HepG2 (cell line): Measurements from ENCODE around the gene PSMD5. TPM values are rescaled to one million over a fixed set of nuclear protein-coding genes. Genes with fewer than 3 reads are reported as not detected.

Experiments used
- ATRX ChIP-seq: sonication (generic); formaldehyde crosslinking; IDR thresholded peaks from 2 replicates; pipeline ENCODE4 v1.4.0; 2020; ENCODE audit warnings: missing genetic modification reagents, borderline replicate concordance
- CHCHD3 ChIP-seq: sonication (generic); formaldehyde crosslinking; IDR thresholded peaks from 2 replicates; pipeline ENCODE4 v1.8.0; 2022; ENCODE audit warnings: mild to moderate bottlenecking, missing genetic modification reagents, moderate library complexity
- CSRNP2 ChIP-seq: sonication (generic); formaldehyde crosslinking; conservative IDR thresholded peaks from 2 replicates; pipeline ENCODE4 v1.8.0; 2022; ENCODE audit warnings: low read depth, missing genetic modification reagents
- FOXA3 ChIP-seq: IDR thresholded peaks from 2 replicates; pipeline ENCODE4 v1.6.1; 2016; ENCODE audit warnings: missing genetic modification reagents, missing compliant biosample characterization
- GABPB1 ChIP-seq: IDR thresholded peaks from 2 replicates; pipeline ENCODE4 v1.6.1; 2016; ENCODE audit warnings: mild to moderate bottlenecking, missing genetic modification reagents, moderate library complexity, missing compliant biosample characterization
- HMGXB3 ChIP-seq: sonication (generic); formaldehyde crosslinking; IDR thresholded peaks from 2 replicates; pipeline ENCODE4 v1.4.0; 2020; ENCODE audit warnings: missing genetic modification reagents, borderline replicate concordance
- HOXA3 ChIP-seq: sonication (generic); formaldehyde crosslinking; IDR thresholded peaks from 2 replicates; pipeline ENCODE4 v1.5.0; 2020; ENCODE audit warnings: missing genetic modification reagents
- MTA1 ChIP-seq: sonication (generic); formaldehyde crosslinking; IDR thresholded peaks from 2 replicates; pipeline ENCODE4 v1.4.0; 2020; ENCODE audit warnings: missing genetic modification reagents, mild to moderate bottlenecking, borderline replicate concordance
- PITX1 ChIP-seq: sonication (generic); formaldehyde crosslinking; IDR thresholded peaks from 2 replicates; pipeline ENCODE4 v1.5.1; 2020; ENCODE audit warnings: mild to moderate bottlenecking, missing genetic modification reagents
- RARG ChIP-seq: sonication (generic); formaldehyde crosslinking; IDR thresholded peaks from 2 replicates; pipeline ENCODE4 v1.4.0; 2020; ENCODE audit warnings: low read depth, mild to moderate bottlenecking, missing genetic modification reagents
- SNAPC2 ChIP-seq: sonication (generic); formaldehyde crosslinking; IDR thresholded peaks from 2 replicates; pipeline ENCODE4 v1.8.1; 2022; ENCODE audit warnings: mild to moderate bottlenecking, missing genetic modification reagents
- SOX6 ChIP-seq, 2 experiments: fragments of 450-650 bp in 1 of 2; sonication (generic) in 1 of 2; formaldehyde crosslinking in 1 of 2; IDR thresholded peaks; 2 replicates each; pipeline versions ENCODE4 v1.4.0 to v1.6.1; 2017 to 2020; ENCODE audit warnings: antibody characterized with exemption in 1 of 2, mild to moderate bottlenecking in 1 of 2, missing genetic modification reagents in 1 of 2
- STAT5B ChIP-seq: sonication (generic); formaldehyde crosslinking; IDR thresholded peaks from 2 replicates; pipeline ENCODE4 v1.4.0; 2020; ENCODE audit warnings: missing genetic modification reagents
- YEATS2 ChIP-seq: sonication (generic); formaldehyde crosslinking; IDR thresholded peaks from 2 replicates; pipeline ENCODE4 v1.4.0; 2020; ENCODE audit warnings: missing genetic modification reagents, borderline replicate concordance
- ZFP41 ChIP-seq: sonication (generic); formaldehyde crosslinking; IDR thresholded peaks from 2 replicates; pipeline ENCODE4 v1.4.0; 2020; ENCODE audit warnings: mild to moderate bottlenecking, missing genetic modification reagents, borderline replicate concordance
- ZNF282 ChIP-seq: fragments of 450-650 bp; IDR thresholded peaks from 2 replicates; pipeline ENCODE4 v1.6.1; 2018; ENCODE audit not compliant: partially characterized antibody
- ZNF564 ChIP-seq: sonication (generic); formaldehyde crosslinking; IDR thresholded peaks from 2 replicates; pipeline ENCODE4 v1.8.1; 2023; ENCODE audit warnings: mild to moderate bottlenecking, missing genetic modification reagents
- ZNF629 ChIP-seq: sonication (generic); formaldehyde crosslinking; conservative IDR thresholded peaks from 2 replicates; pipeline ENCODE4 v1.5.0; 2020; ENCODE audit warnings: missing genetic modification reagents
- ZNF839 ChIP-seq: sonication (generic); formaldehyde crosslinking; IDR thresholded peaks from 2 replicates; pipeline ENCODE4 v1.4.0; 2020; ENCODE audit warnings: missing genetic modification reagents, mild to moderate bottlenecking, borderline replicate concordance
- ZSCAN12 ChIP-seq: sonication (generic); formaldehyde crosslinking; IDR thresholded peaks from 2 replicates; pipeline ENCODE4 v1.9.0; 2021; ENCODE audit warnings: mild to moderate bottlenecking, missing genetic modification reagents
- ZSCAN9 ChIP-seq: IDR thresholded peaks from 2 replicates; pipeline ENCODE4 v1.6.1; 2016; ENCODE audit warnings: borderline replicate concordance
- polyA plus RNA-seq, 8 experiments: library from polyadenylated mRNA; depleted of rRNA in 3 of 8; stranded (reverse) in 7 of 8; unstranded in 1 of 8; fragments of >200 nt; fragmentation: Illumina TruSeq in 4 of 8; extraction: Trizol in 4 of 8; gene quantifications; 2 replicates each; pipeline versions ENCODE4 v1.2.1 to v1.2.3, GENCODE V29; 2011 to 2016; ENCODE audit warnings: low read depth in 4 of 8, missing spikeins in 1 of 8, mixed read lengths in 1 of 8; ENCODE audit not compliant: insufficient read depth in 1 of 8
- total RNA-seq, 5 experiments: library from RNA; depleted of rRNA; stranded (reverse); fragments of >200 nt; fragmentation: Illumina TruSeq; extraction: Trizol; gene quantifications; 2 replicates each; pipeline ENCODE4 v1.2.3, GENCODE V29; 2016; ENCODE audit warnings: low read depth in 1 of 5

PSMD5 gene
- total and polyA plus RNA-seq, 2 of the 13 experiments (the other 11 are each of a cell fraction or from before 2014, with no cell fraction given): 12.7 to 18.1 TPM

- TF ChIP-seq HMGXB3 (CRISPR knock-in tag): no peak
- TF ChIP-seq CHCHD3 (CRISPR knock-in tag): no peak
- peak; percentile 25; the same call in 1 of the 2 replicates for TF ChIP-seq YEATS2
- no peak for TF ChIP-seq SNAPC2 (CRISPR knock-in tag)
- TF ChIP-seq ZNF564 (CRISPR knock-in tag): no peak
- TF ChIP-seq PITX1 (CRISPR knock-in tag): no peak
- no peak for TF ChIP-seq ZNF282
- no peak for TF ChIP-seq CSRNP2 (CRISPR knock-in tag)
- TF ChIP-seq HOXA3 (CRISPR knock-in tag): peak; percentile 46; the same call in 1 of the 2 replicates
- peak; percentile 85 for TF ChIP-seq MTA1 (CRISPR knock-in tag)
- TF ChIP-seq ZNF839: no peak; the same call in 1 of the 2 replicates
- TF ChIP-seq RARG (CRISPR knock-in tag): no peak
- peak; percentile 14; the same call in 1 of the 2 replicates for TF ChIP-seq FOXA3 (CRISPR knock-in tag)
- TF ChIP-seq ZSCAN12 (CRISPR knock-in tag): no peak
- no peak for TF ChIP-seq SOX6 (IDR thresholded peaks at IDR 0.05)
- 0 out of 2 replicates have a peak, but pooled peaks have one; percentile 32 for TF ChIP-seq SOX6 (CRISPR knock-in tag; IDR thresholded peaks at IDR 0.05)
- no peak for TF ChIP-seq ZNF629 (CRISPR knock-in tag)
- TF ChIP-seq ZFP41 (CRISPR knock-in tag): no peak
- TF ChIP-seq ATRX (CRISPR knock-in tag): no peak
- TF ChIP-seq GABPB1 (CRISPR knock-in tag): peak; percentile 66
- TF ChIP-seq ZSCAN9 (CRISPR knock-in tag): no peak
- no peak for TF ChIP-seq STAT5B (CRISPR knock-in tag)
Measured at GRCh38 chr9:120877276-120878034, 34.7 kb upstream of the PSMD5 start (continued).
